Lower lobe of right lung (tissue), 2 donors: Measurements from ENCODE around the gene NEU4. TPM values are rescaled to one million over a fixed set of nuclear protein-coding genes. Genes with fewer than 3 reads are reported as not detected.

Experiments
- ATAC-seq, 2 donors: fragments of 200-7000 bp; cut with Tn5 transposase; one replicate each; pipeline ENCODE4 v1.9.1; 2020 to 2022; ENCODE audit warnings: mild to moderate bottlenecking in 2 of 2, moderate library complexity in 2 of 2
- DNase-seq: peaks from one replicate; pipeline ENCODE4 v3.0.0-alpha.2; 2020
- H3K27ac ChIP-seq: fragments of 200-600 bp; one replicate; pipeline ENCODE4 v1.8.0; 2022
- H3K27me3 ChIP-seq: fragments of 200-600 bp; one replicate; pipeline ENCODE4 v1.8.0; 2022; ENCODE audit warnings: low read depth
- H3K36me3 ChIP-seq: fragments of 200-600 bp; one replicate; pipeline ENCODE4 v1.8.0; 2022; ENCODE audit warnings: mild to moderate bottlenecking
- H3K4me1 ChIP-seq: fragments of 200-600 bp; one replicate; pipeline ENCODE4 v1.8.0; 2022
- H3K4me3 ChIP-seq: fragments of 200-600 bp; one replicate; pipeline ENCODE4 v1.8.0; 2022; ENCODE audit warnings: mild to moderate bottlenecking
- H3K9me3 ChIP-seq: fragments of 200-600 bp; one replicate; pipeline ENCODE4 v1.8.0; 2022
- intact Hi-C: fragments of 100-400 bp; cut with DNase I; formaldehyde crosslinking; loops from one replicate; pipeline ENCODE4 v1.11.0; 2022
- total RNA-seq: library from RNA; stranded (reverse); fragmentation: NEBNext Ultra II Directional; extraction: Animal tissue kit (Norgen Biotek cat#: 25700); gene quantifications from one replicate; pipeline ENCODE4 v1.2.1, GENCODE V29; 2021
- TF ChIP-seq, protein P1 (sequence below): fragments of 200-600 bp; IDR thresholded peaks from one replicate; pipeline ENCODE4 v1.8.0; 2022; ENCODE audit warnings: antibody characterized with exemption, mild to moderate bottlenecking
- donor health status: DM: no; HTN: yes; CAD: no; lungs with severe emphysema.

Gene NEU4
- total RNA-seq, 1 donor from 2014 or later: not detected

DNA sequence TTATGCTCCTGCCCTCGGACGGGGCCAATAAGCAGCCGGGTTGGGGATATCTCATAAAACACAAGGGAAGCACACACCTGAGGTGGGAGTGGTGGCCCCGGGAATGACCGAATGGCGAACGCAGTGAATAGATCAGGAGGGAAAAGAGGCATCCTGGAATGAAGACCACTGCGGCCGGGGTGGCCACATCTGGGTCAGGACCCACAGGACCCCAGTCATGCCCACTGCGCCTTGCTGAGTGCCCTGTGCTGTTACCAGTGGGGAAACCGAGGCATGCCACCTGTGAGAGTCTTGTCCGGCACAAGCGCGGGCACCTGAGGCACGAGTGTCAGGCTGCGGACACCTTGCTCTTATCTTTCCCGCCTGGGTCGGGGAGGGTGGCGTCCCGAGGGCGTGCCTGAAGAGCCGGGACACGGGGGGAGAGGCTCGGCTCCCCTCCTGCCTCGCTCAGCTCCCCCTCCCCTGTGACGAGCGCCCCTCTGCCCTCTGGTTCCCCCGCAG, 48.1 kb downstream of the NEU4 start:
- no peak for ATAC-seq
- peak; percentile 36 for DNase-seq
- Histone ChIP-seq H3K36me3 (no peaks in the 10 kb centered on the region), H3K4me3 (peak overlapping the region; percentile 39), H3K27ac (no peak overlapping the region), H3K9me3 (no peaks in the 10 kb centered on the region), H3K27me3 (peaks cover 18% of the 10 kb centered on the region), H3K4me1 (peaks cover 20% of the 10 kb centered on the region)
- intact Hi-C loops: no loop called here
- TF ChIP-seq, protein P1, sequence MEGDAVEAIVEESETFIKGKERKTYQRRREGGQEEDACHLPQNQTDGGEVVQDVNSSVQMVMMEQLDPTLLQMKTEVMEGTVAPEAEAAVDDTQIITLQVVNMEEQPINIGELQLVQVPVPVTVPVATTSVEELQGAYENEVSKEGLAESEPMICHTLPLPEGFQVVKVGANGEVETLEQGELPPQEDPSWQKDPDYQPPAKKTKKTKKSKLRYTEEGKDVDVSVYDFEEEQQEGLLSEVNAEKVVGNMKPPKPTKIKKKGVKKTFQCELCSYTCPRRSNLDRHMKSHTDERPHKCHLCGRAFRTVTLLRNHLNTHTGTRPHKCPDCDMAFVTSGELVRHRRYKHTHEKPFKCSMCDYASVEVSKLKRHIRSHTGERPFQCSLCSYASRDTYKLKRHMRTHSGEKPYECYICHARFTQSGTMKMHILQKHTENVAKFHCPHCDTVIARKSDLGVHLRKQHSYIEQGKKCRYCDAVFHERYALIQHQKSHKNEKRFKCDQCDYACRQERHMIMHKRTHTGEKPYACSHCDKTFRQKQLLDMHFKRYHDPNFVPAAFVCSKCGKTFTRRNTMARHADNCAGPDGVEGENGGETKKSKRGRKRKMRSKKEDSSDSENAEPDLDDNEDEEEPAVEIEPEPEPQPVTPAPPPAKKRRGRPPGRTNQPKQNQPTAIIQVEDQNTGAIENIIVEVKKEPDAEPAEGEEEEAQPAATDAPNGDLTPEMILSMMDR: no peak

GRCh38 chr2:241857572-241858121, 48.7 kb downstream of the NEU4 start:
- Histone ChIP-seq H3K27ac (no peak overlapping the region), H3K9me3 (no peaks in the 10 kb centered on the region), H3K36me3 (no peaks in the 10 kb centered on the region), H3K4me3 (peak overlapping the region; percentile 39), H3K27me3 (peaks cover 24% of the 10 kb centered on the region), H3K4me1 (peaks cover 20% of the 10 kb centered on the region)
- no peak for ATAC-seq
- DNase-seq: peak; percentile 41
- TF ChIP-seq, protein P1: no peak
- intact Hi-C loops: no loop called here

- Histone ChIP-seq H3K9me3 (no peaks in the 10 kb centered on the region), H3K4me3 (peak within 1 kb of the TSS; percentile 39), H3K27me3 (peaks cover 31% of the 10 kb centered on the region), H3K27ac (peak within 1 kb of the TSS; percentile 80), H3K36me3 (no peaks in the 10 kb centered on the region), H3K4me1 (peaks cover 20% of the 10 kb centered on the region)
- intact Hi-C loops: no loop called here
- DNase-seq (peak; percentile 52), ATAC-seq (peak; percentile 16 to 25)
- TF ChIP-seq, protein P1: no peak
Observed at GRCh38 chr2:241858206-241859016, 49.4 kb downstream of the NEU4 start, which contains the start of gene PDCD1. Gene PDCD1 (minus strand): TSS chr2:241858894. CDS start chr2:241858838, 56 bp downstream.

GRCh38 chr2:241859017-241859435, 50.0 kb downstream of the NEU4 start:
- Histone ChIP-seq H3K4me1 (peaks cover 20% of the 10 kb centered on the region), H3K36me3 (no peaks in the 10 kb centered on the region), H3K27ac (peak overlapping the region; percentile 80), H3K27me3 (peaks cover 35% of the 10 kb centered on the region), H3K4me3 (peak overlapping the region; percentile 39), H3K9me3 (no peaks in the 10 kb centered on the region)
- TF ChIP-seq, protein P1: no peak
- DNase-seq: no peak
- intact Hi-C loops: no loop called here
- ATAC-seq: no peak

- peaks cover 31% of the 10 kb centered on the region for H3K27me3 ChIP-seq
- TF ChIP-seq, protein P1: peak; percentile 26
- peaks cover 20% of the 10 kb centered on the region for H3K4me1 ChIP-seq
- no peaks in the 10 kb centered on the region for H3K36me3 ChIP-seq
- intact Hi-C loops: no loop called here
- peak overlapping the region; percentile 39 for H3K4me3 ChIP-seq
- H3K27ac ChIP-seq: peak overlapping the region; percentile 80
- peak; percentile 47 for DNase-seq
- peak; percentile 2 to 31 for ATAC-seq
- H3K9me3 ChIP-seq: no peaks in the 10 kb centered on the region
Observed at GRCh38 chr2:241859436-241860183, 50.6 kb downstream of the NEU4 start.
